GM21526 (cell line): ENCODE results near the gene PAK4.
A peak's percentile ranks its signal among the peaks of the same experiment; 100 is the strongest.
"Not testable (repeated sequence)": the region's sequence is repeated elsewhere in the genome, so short reads cannot be mapped to it uniquely, and the experiment has no call there.

Experiments used
- ATAC-seq: cut with Tn5 transposase; IDR thresholded peaks from one replicate; pipeline ENCODE4 v1.9.1; 2021; ENCODE audit warnings: moderate library complexity; ENCODE audit not compliant: unreplicated experiment, low FRiP score

PAK4 gene

GRCh38 chr19:39125554-39126311 lies at the start of gene PAK4:
PAK4 (plus strand) TSS chr19:39125786; CDS start chr19:39169554, 43,768 bp downstream.
- ATAC-seq, result peak; percentile 86

- ATAC-seq, result no peak
Observed at GRCh38 chr19:39077323-39077722, 48.3 kb upstream of the PAK4 start.

- no peak for ATAC-seq
Observed at GRCh38 chr19:39078436-39079200, 47.0 kb upstream of the PAK4 start.

- no peak for ATAC-seq
Observed at GRCh38 chr19:39080431-39080830, 45.2 kb upstream of the PAK4 start.

GRCh38 chr19:39082167-39082566 lies 43.4 kb upstream of the PAK4 start:
- ATAC-seq, result no peak

- ATAC-seq, result no peak
Observed at GRCh38 chr19:39082745-39083598, 42.6 kb upstream of the PAK4 start.

- ATAC-seq, result no peak
Observed at GRCh38 chr19:39083599-39083982, 42.0 kb upstream of the PAK4 start.

GRCh38 chr19:39083983-39084731 lies 41.4 kb upstream of the PAK4 start, which contains the start of gene ACP7:
ACP7 (plus strand) TSS chr19:39084368; CDS start chr19:39085270, 902 bp downstream.
- no peak for ATAC-seq

GRCh38 chr19:39084732-39085080 lies 40.9 kb upstream of the PAK4 start:
- no peak for ATAC-seq

GRCh38 chr19:39085392-39085791 lies 40.2 kb upstream of the PAK4 start:
- ATAC-seq, result no peak

- ATAC-seq, result no peak
Observed at GRCh38 chr19:39086386-39086785, 39.2 kb upstream of the PAK4 start.

- no peak for ATAC-seq
Observed at GRCh38 chr19:39087907-39088686, 37.5 kb upstream of the PAK4 start.

GRCh38 chr19:39090016-39090415 lies 35.6 kb upstream of the PAK4 start:
- not testable (repeated sequence) for ATAC-seq

GRCh38 chr19:39090881-39091280 lies 34.7 kb upstream of the PAK4 start:
- ATAC-seq, result no peak

- ATAC-seq, result not testable (repeated sequence)
Observed at GRCh38 chr19:39095799-39096540, 29.6 kb upstream of the PAK4 start.

- no peak for ATAC-seq
Observed at GRCh38 chr19:39097299-39097698, 28.3 kb upstream of the PAK4 start.

- no peak for ATAC-seq
Observed at GRCh38 chr19:39097721-39098120, 27.9 kb upstream of the PAK4 start.

GRCh38 chr19:39098365-39099269 lies 27.0 kb upstream of the PAK4 start:
- ATAC-seq, result no peak
